HG03469 (cell line): ENCODE data around the gene DPH1.

Experiments
- ATAC-seq: cut with Tn5 transposase; IDR thresholded peaks from one replicate; pipeline ENCODE4 v1.9.1; 2021; ENCODE audit warnings: mild to moderate bottlenecking, moderate library complexity, moderate number of reproducible peaks; ENCODE audit not compliant: unreplicated experiment

Gene DPH1

GRCh38 chr17:2075336-2076086 lies 45.6 kb downstream of the DPH1 start:
- no peak for ATAC-seq

- ATAC-seq: no peak
These were observed 46.4 kb downstream of the DPH1 start for GRCh38 chr17:2076087-2076984.

- no peak for ATAC-seq
These were observed 47.1 kb downstream of the DPH1 start for GRCh38 chr17:2077040-2077439.

GRCh38 chr17:2081564-2081963 lies 51.6 kb downstream of the DPH1 start:
- no peak for ATAC-seq

- ATAC-seq: no peak
These were observed 52.2 kb downstream of the DPH1 start for GRCh38 chr17:2082003-2082781.

GRCh38 chr17:2083613-2084035 lies 53.7 kb downstream of the DPH1 start:
- peak; percentile 43 for ATAC-seq

GRCh38 chr17:2084036-2084765 lies 54.2 kb downstream of the DPH1 start:
- ATAC-seq: no peak

- ATAC-seq: no peak
These were observed 55.1 kb downstream of the DPH1 start for GRCh38 chr17:2084766-2085647.

GRCh38 chr17:2085648-2085949 lies 55.6 kb downstream of the DPH1 start:
- no peak for ATAC-seq

- no peak for ATAC-seq
These were observed 56.4 kb downstream of the DPH1 start for GRCh38 chr17:2086306-2086705.

GRCh38 chr17:2087597-2088211 lies 57.8 kb downstream of the DPH1 start:
- no peak for ATAC-seq

GRCh38 chr17:2089021-2089422 lies 59.1 kb downstream of the DPH1 start:
- peak; percentile 12 for ATAC-seq

- no peak for ATAC-seq
These were observed 60.3 kb downstream of the DPH1 start for GRCh38 chr17:2090210-2090641.

GRCh38 chr17:2090804-2091534 lies 61.0 kb downstream of the DPH1 start:
- ATAC-seq: no peak

GRCh38 chr17:2092253-2092652 lies 62.3 kb downstream of the DPH1 start:
- ATAC-seq: no peak

GRCh38 chr17:2093349-2093748 lies 63.4 kb downstream of the DPH1 start:
- no peak for ATAC-seq
